Neural crest cell (in vitro differentiated cells): ENCODE data around the gene KIF3A. TPM values are rescaled to one million over a fixed set of nuclear protein-coding genes. Genes with fewer than 3 reads are reported as not detected.

ENCODE experiments used
- DNase-seq: peaks from one replicate; pipeline ENCODE4 v3.0.0; 2021; ENCODE audit warnings: low read depth, mixed read lengths, low spot score
- H3K27ac Mint-ChIP-seq: one replicate; pipeline ENCODE4 v1.8.0; 2021; ENCODE audit warnings: mild to moderate bottlenecking, mixed read lengths; ENCODE audit not compliant: unreplicated experiment
- H3K27me3 Mint-ChIP-seq: 2 replicates; pipeline ENCODE4 v1.8.0; 2021; ENCODE audit warnings: low read depth, mild to moderate bottlenecking, mixed read lengths
- H3K36me3 Mint-ChIP-seq: 2 replicates; pipeline ENCODE4 v1.8.0; 2021; ENCODE audit warnings: low read depth, mild to moderate bottlenecking, mixed read lengths
- H3K4me1 Mint-ChIP-seq: 2 replicates; pipeline ENCODE4 v1.8.0; 2021; ENCODE audit warnings: mixed read lengths
- H3K4me3 Mint-ChIP-seq: one replicate; pipeline ENCODE4 v1.8.0; 2021; ENCODE audit warnings: mild to moderate bottlenecking, mixed read lengths
- H3K9me3 Mint-ChIP-seq: 2 replicates; pipeline ENCODE4 v1.8.0; 2021; ENCODE audit warnings: mixed read lengths
- total RNA-seq: library from RNA; stranded (reverse); gene quantifications from 2 replicates; pipeline ENCODE4 v1.2.1, GENCODE V29; 2021
- TF ChIP-seq, protein P1 (sequence below): fragments of 200-600 bp; sonication (generic); conservative IDR thresholded peaks from 2 replicates; pipeline ENCODE4 v1.5.0; 2021; ENCODE audit warnings: antibody characterized with exemption, mild to moderate bottlenecking

Gene KIF3A
- total RNA-seq, 1 donor from 2014 or later, result 23.8 TPM

DNA sequence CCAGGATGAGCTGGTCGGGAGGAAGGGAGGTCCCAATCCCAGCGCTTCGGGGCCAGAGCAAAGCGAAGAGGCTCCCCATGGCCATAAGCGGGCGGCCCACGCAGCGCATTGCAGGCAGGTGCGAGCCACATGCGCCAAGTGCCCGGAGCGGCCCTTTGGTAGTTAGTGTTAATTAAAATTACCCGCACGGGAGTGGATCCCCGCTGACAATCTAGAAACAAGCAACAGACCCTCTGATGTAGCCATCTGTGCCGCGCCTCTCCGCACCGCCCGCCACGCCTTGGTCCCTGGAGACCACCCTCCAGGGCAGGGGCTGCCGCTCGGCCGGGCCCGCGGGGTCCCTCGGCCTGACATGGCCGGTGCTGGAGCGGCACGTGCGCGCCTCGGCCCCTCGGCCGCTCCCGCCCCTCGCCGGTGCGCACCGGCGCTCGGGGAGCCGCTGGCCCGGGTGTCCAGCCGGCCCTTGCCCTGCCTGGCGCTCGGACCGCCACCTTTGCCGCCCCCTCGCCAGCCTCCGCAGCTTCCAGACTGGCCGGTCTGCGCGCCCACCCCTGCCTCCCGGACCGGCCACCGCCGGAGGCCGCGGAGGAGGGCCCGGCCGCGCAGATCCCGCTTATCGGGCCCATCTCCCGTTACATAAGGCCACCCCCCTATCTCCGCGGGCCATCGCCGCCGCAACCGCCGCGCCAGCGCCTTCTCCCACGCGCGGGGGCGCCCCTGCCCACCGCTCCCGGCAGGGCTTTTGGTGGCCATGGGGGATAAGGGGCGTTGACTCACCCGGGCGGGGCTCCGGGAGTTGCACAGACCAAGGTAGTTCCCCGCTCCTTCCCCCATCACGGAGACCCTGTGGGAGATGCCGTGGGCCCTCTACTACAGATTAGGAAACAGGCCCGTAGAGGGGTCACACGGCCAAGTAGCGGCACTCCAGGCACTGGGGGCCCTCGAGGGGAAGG lies 81.2 kb downstream of the KIF3A start:
- no peak overlapping the region for H3K4me3 Mint-ChIP-seq
- no peaks in the 10 kb centered on the region for H3K9me3 Mint-ChIP-seq
- peaks cover 50% of the 10 kb centered on the region for H3K27me3 Mint-ChIP-seq
- peaks cover 3% of the 10 kb centered on the region for H3K4me1 Mint-ChIP-seq
- no peaks in the 10 kb centered on the region for H3K36me3 Mint-ChIP-seq
- H3K27ac Mint-ChIP-seq, result no peak overlapping the region
- TF ChIP-seq, protein P1, sequence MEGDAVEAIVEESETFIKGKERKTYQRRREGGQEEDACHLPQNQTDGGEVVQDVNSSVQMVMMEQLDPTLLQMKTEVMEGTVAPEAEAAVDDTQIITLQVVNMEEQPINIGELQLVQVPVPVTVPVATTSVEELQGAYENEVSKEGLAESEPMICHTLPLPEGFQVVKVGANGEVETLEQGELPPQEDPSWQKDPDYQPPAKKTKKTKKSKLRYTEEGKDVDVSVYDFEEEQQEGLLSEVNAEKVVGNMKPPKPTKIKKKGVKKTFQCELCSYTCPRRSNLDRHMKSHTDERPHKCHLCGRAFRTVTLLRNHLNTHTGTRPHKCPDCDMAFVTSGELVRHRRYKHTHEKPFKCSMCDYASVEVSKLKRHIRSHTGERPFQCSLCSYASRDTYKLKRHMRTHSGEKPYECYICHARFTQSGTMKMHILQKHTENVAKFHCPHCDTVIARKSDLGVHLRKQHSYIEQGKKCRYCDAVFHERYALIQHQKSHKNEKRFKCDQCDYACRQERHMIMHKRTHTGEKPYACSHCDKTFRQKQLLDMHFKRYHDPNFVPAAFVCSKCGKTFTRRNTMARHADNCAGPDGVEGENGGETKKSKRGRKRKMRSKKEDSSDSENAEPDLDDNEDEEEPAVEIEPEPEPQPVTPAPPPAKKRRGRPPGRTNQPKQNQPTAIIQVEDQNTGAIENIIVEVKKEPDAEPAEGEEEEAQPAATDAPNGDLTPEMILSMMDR, result no peak
- no peak for DNase-seq

DNA sequence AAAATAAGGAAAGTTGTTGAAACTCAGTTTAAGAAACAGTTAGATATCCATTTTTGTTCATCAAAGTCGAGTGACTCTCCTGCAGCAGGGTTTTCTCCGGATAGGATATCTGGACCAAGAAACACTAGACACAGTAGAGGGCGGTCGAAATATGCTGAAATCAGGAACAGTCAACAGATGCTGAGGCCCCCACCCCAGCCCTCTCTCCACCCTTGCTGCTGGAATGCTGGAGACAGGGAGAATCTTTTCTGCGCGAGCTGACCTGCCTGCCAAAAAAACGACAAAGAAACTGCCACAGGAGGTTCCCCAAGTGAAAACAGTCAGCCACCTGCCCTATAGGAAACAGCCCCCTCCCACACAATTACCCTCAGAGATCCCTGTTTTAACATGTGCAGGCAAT lies 83.6 kb downstream of the KIF3A start:
- H3K9me3 Mint-ChIP-seq, result no peaks in the 10 kb centered on the region
- no peaks in the 10 kb centered on the region for H3K36me3 Mint-ChIP-seq
- TF ChIP-seq, protein P1, result no peak
- no peak for DNase-seq
- peaks cover 56% of the 10 kb centered on the region for H3K27me3 Mint-ChIP-seq
- no peak overlapping the region for H3K27ac Mint-ChIP-seq
- H3K4me1 Mint-ChIP-seq, result no peaks in the 10 kb centered on the region
- peak overlapping the region; percentile 14 for H3K4me3 Mint-ChIP-seq

- Mint-ChIP-seq H3K36me3 (peaks cover 10% of the 10 kb centered on the region), H3K9me3 (peaks cover 9% of the 10 kb centered on the region), H3K27ac (no peak overlapping the region), H3K4me1 (no peaks in the 10 kb centered on the region), H3K27me3 (peaks cover 46% of the 10 kb centered on the region), H3K4me3 (no peak overlapping the region)
- TF ChIP-seq, protein P1, result no peak
- DNase-seq, result no peak
Observed at GRCh38 chr5:132651838-132652469, 85.4 kb downstream of the KIF3A start.

GRCh38 chr5:132648355-132648754 lies 89.0 kb downstream of the KIF3A start:
- H3K4me1 Mint-ChIP-seq, result no peaks in the 10 kb centered on the region
- DNase-seq, result no peak
- H3K27me3 Mint-ChIP-seq, result peaks cover 15% of the 10 kb centered on the region
- TF ChIP-seq, protein P1, result no peak
- H3K36me3 Mint-ChIP-seq, result peaks cover 23% of the 10 kb centered on the region
- H3K9me3 Mint-ChIP-seq, result peaks cover 9% of the 10 kb centered on the region
- no peak overlapping the region for H3K4me3 Mint-ChIP-seq
- H3K27ac Mint-ChIP-seq, result no peak overlapping the region

GRCh38 chr5:132647473-132647872 lies 89.9 kb downstream of the KIF3A start:
- TF ChIP-seq, protein P1, result no peak
- Mint-ChIP-seq H3K4me1 (no peaks in the 10 kb centered on the region), H3K9me3 (peaks cover 9% of the 10 kb centered on the region), H3K4me3 (no peak overlapping the region), H3K36me3 (peaks cover 23% of the 10 kb centered on the region), H3K27ac (no peak overlapping the region), H3K27me3 (peaks cover 13% of the 10 kb centered on the region)
- no peak for DNase-seq
